Measurements from ENCODE around the gene DCDC2C.

GRCh38 chr2:3670376-3670775 is 33.0 kb upstream of the DCDC2C start:
- TF ChIP-seq CTCF (conservative IDR thresholded peaks at IDR 0.05; ENCODE audit: low read depth, low read length) (no peak), EZH2phosphoT487 (IDR thresholded peaks at IDR 0.05; ENCODE audit: borderline replicate concordance, low read length) (no peak), EZH2 (IDR thresholded peaks at IDR 0.05; ENCODE audit: low read length, unreplicated experiment) (no peak)
